K562 (cell line): Measurements from ENCODE around the gene NARF. TPM values are rescaled to one million over a fixed set of nuclear protein-coding genes. Genes with fewer than 3 reads are reported as not detected.

Experiments used
- CREB1 ChIP-seq, 2 experiments: sonication (generic) in 1 of 2; formaldehyde crosslinking in 1 of 2; IDR thresholded peaks; 2 replicates each; pipeline versions ENCODE4 v1.6.1 to v1.8.0; 2012 to 2022; ENCODE audit warnings: inconsistent platforms in 1 of 2, mild to moderate bottlenecking in 1 of 2, missing genetic modification reagents in 1 of 2, moderate library complexity in 1 of 2
- FOXJ2 ChIP-seq: fragments of 200-800 bp; sonication (Bioruptor generic); IDR thresholded peaks from 2 replicates; pipeline ENCODE4 v1.6.1; 2016; ENCODE audit warnings: missing genetic modification characterization, missing compliant biosample characterization
- FOXK1 ChIP-seq: sonication (generic); formaldehyde crosslinking; IDR thresholded peaks from 2 replicates; pipeline ENCODE4 v1.8.0; 2022; ENCODE audit warnings: missing genetic modification reagents, mild to moderate bottlenecking, borderline replicate concordance
- JUN ChIP-seq, 2 experiments: sonication (generic) in 1 of 2; formaldehyde crosslinking in 1 of 2; IDR thresholded peaks; 2 replicates each; pipeline versions ENCODE4 v1.6.1 to v1.8.0; 2012 to 2022; ENCODE audit warnings: borderline replicate concordance in 2 of 2, mild to moderate bottlenecking in 2 of 2, improper control_type of control experiment in 1 of 2, low read depth in 1 of 2, low read length in 1 of 2, missing genetic modification reagents in 1 of 2
- NR1H2 ChIP-seq: sonication (generic); formaldehyde crosslinking; IDR thresholded peaks from 2 replicates; pipeline ENCODE4 v1.4.0; 2020; ENCODE audit warnings: mild to moderate bottlenecking, missing genetic modification reagents
- TEAD2 ChIP-seq: fragments of 450-650 bp; IDR thresholded peaks from 2 replicates; pipeline ENCODE4 v1.6.1; 2016; ENCODE audit warnings: missing genetic modification characterization, control low read depth, missing compliant biosample characterization
- THAP12 ChIP-seq: fragments of 250-450 bp; sonication (Bioruptor Pico); IDR thresholded peaks from 2 replicates; pipeline ENCODE4 v1.9.0; 2021; ENCODE audit warnings: mild to moderate bottlenecking, inconsistent platforms
- XRCC4 ChIP-seq: IDR thresholded peaks from one replicate; pipeline ENCODE4 v1.6.1; 2011; ENCODE audit not compliant: insufficient read depth, insufficient read length; ENCODE audit errors: extremely low read depth
- polyA plus RNA-seq, 8 experiments: library from polyadenylated mRNA; depleted of rRNA in 4 of 8; stranded (reverse) in 5 of 8; unstranded in 3 of 8; fragments of >200 nt; fragmentation: Nextera tagmentation in 2 of 8; fragmentation: Illumina TruSeq in 1 of 8; extraction: Ambion mirVana in 2 of 8; extraction: Trizol in 1 of 8; gene quantifications; 2 replicates each; pipeline versions ENCODE4 v1.2.1 to v1.2.3, GENCODE V29; 2011 to 2014; ENCODE audit warnings: inconsistent platforms in 1 of 8, missing spikeins in 1 of 8
- total RNA-seq, 7 experiments: library from RNA; depleted of rRNA in 6 of 7; stranded (reverse); fragments of >200 nt in 6 of 7; fragmentation: Illumina TruSeq in 2 of 7; extraction: Trizol in 2 of 7; gene quantifications; 2 replicates each; pipeline versions ENCODE4 v1.2.1 to v1.2.3, GENCODE V29; 2011 to 2021; ENCODE audit warnings: low replicate concordance in 1 of 7

NARF gene
- total and polyA plus RNA-seq, 9 of the 15 experiments (the other 6 are each of a cell fraction or from before 2014, with no cell fraction given), result 60.4 to 423 (median 132) TPM

GRCh38 chr17:82414548-82415281 is 43.8 kb upstream of the NARF start (continued):
- TF ChIP-seq THAP12 (no peak), FOXK1 (CRISPR knock-in tag) (0 out of 2 replicates have a peak, but pooled peaks have one; percentile 57), NR1H2 (CRISPR knock-in tag) (peak; percentile 91; the same call in 1 of the 2 replicates), JUN (IDR thresholded peaks at IDR 0.05; ENCODE audit: borderline replicate concordance, low read depth, low read length) (peak; percentile 25; the same call in 1 of the 2 replicates), JUN (CRISPR knock-in tag; IDR thresholded peaks at IDR 0.05; ENCODE audit: borderline replicate concordance) (peak; percentile 93; the same call in 1 of the 2 replicates), TEAD2 (tag) (0 out of 2 replicates have a peak, but pooled peaks have one; percentile 16), FOXJ2 (no peak), CREB1 (IDR thresholded peaks at IDR 0.05) (peak; percentile 65; the same call in 1 of the 2 replicates), CREB1 (CRISPR knock-in tag; IDR thresholded peaks at IDR 0.05) (no peak), XRCC4 (no peak)
- TF ChIP-seq, all 486 proteins: peak for 132
